CD4-positive, alpha-beta memory T cell (primary cell): Measurements from ENCODE around the gene SCYL2. TPM values are rescaled to one million over a fixed set of nuclear protein-coding genes. Genes with fewer than 3 reads are reported as not detected.
"Not testable (repeated sequence)": the region's sequence is repeated elsewhere in the genome, so short reads cannot be mapped to it uniquely, and the experiment has no call there.

Experiments used
- CTCF ChIA-PET: fragments of 350-600 bp; sonication (Branson Sonifier 250); formaldehyde crosslinking; loops from one replicate; lab custom pipeline; 2021; ENCODE audit warnings: inconsistent platforms; ENCODE audit not compliant: partially characterized antibody; lab: Charles Lee
- POLR2A ChIA-PET: fragments of 350-600 bp; sonication (Branson Sonifier 250); formaldehyde crosslinking; loops from one replicate; lab custom pipeline; 2021; ENCODE audit not compliant: partially characterized antibody; lab: Charles Lee
- DNase-seq, 5 donors: peaks; one replicate each; pipeline versions ENCODE4 v3.0.0 to v3.0.0-alpha.2; 2020 to 2022; ENCODE audit warnings: mixed read lengths in 1 of 5
- H3K27ac ChIP-seq: one replicate; pipeline ENCODE4 v1.7.0; 2013; ENCODE audit warnings: low read depth, low read length
- H3K27me3 ChIP-seq: 2 replicates; pipeline ENCODE4 v1.7.0; 2013; ENCODE audit warnings: mild to moderate bottlenecking, low read length, moderate library complexity; ENCODE audit not compliant: insufficient read depth
- H3K36me3 ChIP-seq: 2 replicates; pipeline ENCODE4 v1.7.0; 2013; ENCODE audit warnings: mild to moderate bottlenecking, low read length, moderate library complexity; ENCODE audit not compliant: insufficient read depth
- H3K4me1 ChIP-seq: 2 replicates; pipeline ENCODE4 v1.7.0; 2013; ENCODE audit warnings: mild to moderate bottlenecking, low read length, moderate library complexity; ENCODE audit not compliant: insufficient read depth
- H3K4me3 ChIP-seq, 2 donors: one replicate each; pipeline ENCODE4 v1.7.0; 2013; ENCODE audit warnings: low read length in 2 of 2, mild to moderate bottlenecking in 1 of 2
- H3K9me3 ChIP-seq, 2 donors: one replicate each; pipeline ENCODE4 v1.7.0; 2013; ENCODE audit warnings: low read length in 2 of 2, control low read depth in 1 of 2; ENCODE audit not compliant: control insufficient read depth in 1 of 2
- H3K27ac Mint-ChIP-seq, 7 donors: one replicate each; pipeline ENCODE4 v1.8.0; 2020 to 2021; ENCODE audit warnings: mixed read lengths in 7 of 7, mild to moderate bottlenecking in 6 of 7, inconsistent platforms in 3 of 7, moderate library complexity in 3 of 7
- H3K27me3 Mint-ChIP-seq, 2 donors: one replicate each; pipeline ENCODE4 v1.8.0; 2020 to 2021; ENCODE audit warnings: mixed read lengths in 2 of 2
- H3K36me3 Mint-ChIP-seq, 2 donors: one replicate each; pipeline ENCODE4 v1.8.0; 2020 to 2021; ENCODE audit warnings: mixed read lengths in 2 of 2, inconsistent platforms in 1 of 2, mild to moderate bottlenecking in 1 of 2
- H3K4me1 Mint-ChIP-seq, 4 donors: one replicate each; pipeline ENCODE4 v1.8.0; 2020 to 2021; ENCODE audit warnings: mixed read lengths in 4 of 4, mild to moderate bottlenecking in 1 of 4
- H3K4me3 Mint-ChIP-seq, 8 donors: one replicate each; pipeline ENCODE4 v1.8.0; 2020 to 2021; ENCODE audit warnings: mixed read lengths in 8 of 8, mild to moderate bottlenecking in 7 of 8, moderate library complexity in 6 of 8, inconsistent platforms in 3 of 8
- H3K9me3 Mint-ChIP-seq, 8 donors: one replicate each; pipeline ENCODE4 v1.8.0; 2020 to 2021; ENCODE audit warnings: mixed read lengths in 8 of 8, mild to moderate bottlenecking in 5 of 8, inconsistent platforms in 3 of 8, moderate library complexity in 1 of 8
- intact Hi-C: fragments of 100-400 bp; cut with micrococcal nuclease; formaldehyde crosslinking; loops from one replicate; pipeline ENCODE4 v1.15.1; 2023
- polyA plus RNA-seq, 2 donors: library from polyadenylated mRNA; unstranded; fragments of 300-500 nt; fragmentation: Illumina TruSeq; gene quantifications; one replicate each; pipeline ENCODE4 v1.2.3, GENCODE V29; 2021
- total RNA-seq, 2 experiments: library from RNA; stranded (reverse); gene quantifications; one replicate each; pipeline ENCODE4 v1.2.3, GENCODE V29; 2021

The SCYL2 gene
- total and polyA plus RNA-seq, 4 experiments from 2014 or later = 19.2 to 52.5 (median 33.6) TPM

DNA sequence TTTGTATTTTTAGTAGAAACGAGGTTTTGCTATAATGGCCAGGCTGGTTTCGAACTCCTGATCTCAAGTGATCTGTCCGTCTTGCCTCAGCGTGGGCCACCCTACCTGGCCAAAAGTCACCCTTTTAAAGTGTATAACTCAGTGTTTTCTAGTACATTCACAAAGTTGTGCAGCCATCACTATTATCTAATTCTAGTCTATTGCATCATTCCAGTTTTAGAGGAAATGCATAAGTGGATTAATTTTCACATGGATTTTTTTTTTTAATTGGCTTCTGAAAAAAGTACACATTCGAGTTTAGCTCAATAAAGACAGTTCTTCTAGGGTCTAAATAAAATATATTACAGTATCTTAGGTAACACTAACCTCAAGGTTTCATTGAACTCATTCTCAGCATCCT is 3.8 kb upstream of the SCYL2 start:
- DNase-seq = no peak
- Histone ChIP-seq H3K4me3 (no peak overlapping the region), H3K36me3 (no peaks in the 10 kb centered on the region), H3K9me3 (no peaks in the 10 kb centered on the region), H3K27me3 (no peaks in the 10 kb centered on the region), H3K27ac (no peak overlapping the region), H3K4me1 (peaks cover 10% of the 10 kb centered on the region)
- ChIA-PET POLR2A (no interaction called here), CTCF (no interaction called here)
- peaks cover 2 to 18% (median 9%) of the 10 kb centered on the region in 4 donors for H3K4me1 Mint-ChIP-seq
- H3K36me3 Mint-ChIP-seq = peaks cover 0 to 9% of the 10 kb centered on the region in 2 donors
- no peak overlapping the region for H3K27ac Mint-ChIP-seq
- H3K27me3 Mint-ChIP-seq = no peaks in the 10 kb centered on the region
- no peak overlapping the region for H3K4me3 Mint-ChIP-seq
- intact Hi-C loops = loop anchor here (10.0 kb wide), 1 partner anchor 1432 kb away; the partner anchor contains the start of gene CHPT1
- peaks cover 0 to 2% (median 0%) of the 10 kb centered on the region in 8 donors for H3K9me3 Mint-ChIP-seq

DNA sequence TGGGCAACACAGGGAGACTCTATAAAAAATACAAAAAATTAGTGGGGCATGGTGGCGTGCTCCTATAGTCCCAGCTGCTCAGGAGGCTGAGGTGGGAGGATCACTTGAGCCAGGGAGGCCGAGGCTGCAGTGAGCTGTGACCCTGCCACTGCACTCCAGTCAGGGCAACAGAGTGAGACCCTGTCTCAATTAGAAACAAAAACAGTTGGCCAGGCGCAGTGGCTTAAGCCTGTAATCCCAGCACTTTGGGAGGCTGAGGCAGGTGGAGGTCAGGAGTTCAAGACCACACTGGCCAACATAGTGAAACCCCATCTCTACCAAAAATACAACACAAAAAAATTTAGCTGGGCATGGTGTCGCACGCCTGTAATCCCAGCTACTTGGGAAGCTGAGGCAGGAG is 1.9 kb upstream of the SCYL2 start:
- intact Hi-C loops = loop anchor here (5.0 to 10.0 kb wide), 3 partner anchors 1430 to 1748 kb away; partner anchors contain the start of genes CHPT1, SLC25A3 and TMPO
- H3K4me1 ChIP-seq = peaks cover 30% of the 10 kb centered on the region
- POLR2A ChIA-PET = interaction anchor here (3.7 kb wide), 1 partner anchor 64 kb away, joined by 63 read pairs; the partner anchor contains the start of gene ACTR6
- H3K27me3 Mint-ChIP-seq, H3K27me3 ChIP-seq, CTCF ChIA-PET, H3K9me3 Mint-ChIP-seq, H3K4me3 ChIP-seq, H3K27ac Mint-ChIP-seq, H3K27ac ChIP-seq, H3K36me3 ChIP-seq, H3K36me3 Mint-ChIP-seq, H3K9me3 ChIP-seq, H3K4me3 Mint-ChIP-seq, DNase-seq: not testable (repeated sequence)
- peaks cover 15 to 33% (median 23%) of the 10 kb centered on the region in 4 donors for H3K4me1 Mint-ChIP-seq

DNA sequence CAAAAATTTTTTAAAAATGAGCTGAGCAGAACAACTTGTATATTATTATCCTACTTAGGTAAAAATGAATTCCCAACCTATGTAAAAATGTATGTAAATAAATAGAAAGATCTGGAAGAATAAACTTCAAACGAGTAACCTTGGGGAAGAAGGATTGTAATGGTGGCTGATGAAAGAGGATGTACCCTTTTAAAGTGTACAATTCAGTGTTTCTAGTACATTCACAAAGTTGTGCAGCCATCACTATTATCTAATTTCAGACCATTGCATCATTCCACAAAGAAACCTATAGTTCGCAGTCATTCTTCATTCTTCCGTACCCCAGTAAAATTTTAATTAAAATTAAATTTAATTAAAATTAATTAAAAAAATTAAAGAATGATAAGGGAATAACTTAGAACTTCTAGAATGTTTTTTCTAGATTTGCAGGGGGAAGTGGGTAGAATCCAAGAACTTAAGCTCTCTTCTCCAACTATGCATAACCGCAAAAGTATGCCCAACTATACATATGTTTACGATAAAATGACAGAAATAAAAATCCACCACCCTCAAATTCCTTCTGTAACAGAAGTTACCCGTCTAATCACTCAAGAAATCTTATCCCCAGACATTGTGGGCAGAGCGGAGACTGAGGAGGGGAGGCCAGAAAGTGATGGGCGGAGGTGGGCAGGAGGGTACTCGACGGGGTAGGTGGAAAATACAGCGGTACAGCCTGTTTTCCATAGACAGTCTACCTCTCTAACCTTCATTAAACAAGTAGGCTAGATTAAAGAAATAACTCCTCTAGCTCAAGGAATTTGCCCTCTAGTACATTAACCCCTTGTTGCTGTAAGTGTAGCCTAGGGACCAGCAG is 1.0 kb upstream of the SCYL2 start:
- Mint-ChIP-seq H3K36me3 (peaks cover 0 to 9% of the 10 kb centered on the region in 2 donors), H3K27me3 (no peaks in the 10 kb centered on the region), H3K4me3 (peak overlapping the region; percentile 97 to 100 (median 99)), H3K27ac (peak overlapping the region in 6 of 7 donors; percentile 95 to 100 (median 99)), H3K9me3 (no peaks in the 10 kb centered on the region), H3K4me1 (peaks cover 17 to 37% (median 27%) of the 10 kb centered on the region in 4 donors)
- CTCF ChIA-PET = interaction anchor here (0.6 to 3.1 kb wide), 4 partner anchors 11 to 65 kb away, joined by 3 to 11 read pairs (median 3); partner anchors contain the start of gene ACTR6
- peak in 1 of 5 donors; percentile 36 for DNase-seq
- Histone ChIP-seq H3K27ac (peak overlapping the region; percentile 95), H3K9me3 (no peaks in the 10 kb centered on the region), H3K36me3 (no peaks in the 10 kb centered on the region), H3K4me1 (peaks cover 36% of the 10 kb centered on the region), H3K27me3 (no peaks in the 10 kb centered on the region), H3K4me3 (peak overlapping the region; percentile 26 to 90)
- intact Hi-C loops = loop anchor here (2.0 to 10.0 kb wide), 4 partner anchors 1015 to 1749 kb away; partner anchors contain the start of genes CHPT1, SLC25A3, TMPO and UTP20
- POLR2A ChIA-PET = interaction anchor here (0.5 to 3.7 kb wide), 4 partner anchors 61 to 1565 kb away, joined by 3 to 63 read pairs (median 4); partner anchors contain the start of genes ACTR6 and GNPTAB

DNA sequence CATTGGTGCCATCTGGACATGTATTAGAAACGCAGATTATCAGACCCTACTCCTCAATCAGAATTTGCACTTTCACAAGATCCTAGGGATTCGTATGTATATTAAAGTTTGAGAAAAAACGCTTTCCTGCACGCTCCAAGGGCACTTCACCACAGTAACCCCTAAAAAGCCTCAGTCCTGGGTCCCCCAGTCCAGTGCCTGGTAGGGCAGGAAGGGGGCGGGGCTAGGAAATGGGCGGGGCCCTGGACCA is 467 bp upstream of the SCYL2 start:
- peak in 1 of 5 donors; percentile 91 for DNase-seq
- Histone ChIP-seq H3K4me3 (peak overlapping the region; percentile 26 to 90), H3K4me1 (peaks cover 41% of the 10 kb centered on the region), H3K27me3 (no peaks in the 10 kb centered on the region), H3K9me3 (no peaks in the 10 kb centered on the region), H3K36me3 (no peaks in the 10 kb centered on the region), H3K27ac (peak overlapping the region; percentile 95)
- ChIA-PET POLR2A (interaction anchor here (0.8 to 3.7 kb wide), 5 partner anchors 32 to 1564 kb away, joined by 3 to 63 read pairs (median 4); partner anchors contain the start of genes ACTR6, ARL1 and GNPTAB), CTCF (interaction anchor here (0.7 to 3.1 kb wide), 4 partner anchors 10 to 74 kb away, joined by 3 to 11 read pairs (median 3); partner anchors contain the start of gene ACTR6)
- peaks cover 0 to 9% of the 10 kb centered on the region in 2 donors for H3K36me3 Mint-ChIP-seq
- H3K9me3 Mint-ChIP-seq = no peaks in the 10 kb centered on the region
- intact Hi-C loops = loop anchor here (2.0 to 10.0 kb wide), 4 partner anchors 1014 to 1749 kb away; partner anchors contain the start of genes CHPT1, SLC25A3, TMPO and UTP20
- H3K27ac Mint-ChIP-seq = peak overlapping the region; percentile 95 to 100 (median 99)
- no peaks in the 10 kb centered on the region for H3K27me3 Mint-ChIP-seq
- peaks cover 19 to 39% (median 28%) of the 10 kb centered on the region in 4 donors for H3K4me1 Mint-ChIP-seq
- peak overlapping the region; percentile 97 to 100 (median 99) for H3K4me3 Mint-ChIP-seq

DNA sequence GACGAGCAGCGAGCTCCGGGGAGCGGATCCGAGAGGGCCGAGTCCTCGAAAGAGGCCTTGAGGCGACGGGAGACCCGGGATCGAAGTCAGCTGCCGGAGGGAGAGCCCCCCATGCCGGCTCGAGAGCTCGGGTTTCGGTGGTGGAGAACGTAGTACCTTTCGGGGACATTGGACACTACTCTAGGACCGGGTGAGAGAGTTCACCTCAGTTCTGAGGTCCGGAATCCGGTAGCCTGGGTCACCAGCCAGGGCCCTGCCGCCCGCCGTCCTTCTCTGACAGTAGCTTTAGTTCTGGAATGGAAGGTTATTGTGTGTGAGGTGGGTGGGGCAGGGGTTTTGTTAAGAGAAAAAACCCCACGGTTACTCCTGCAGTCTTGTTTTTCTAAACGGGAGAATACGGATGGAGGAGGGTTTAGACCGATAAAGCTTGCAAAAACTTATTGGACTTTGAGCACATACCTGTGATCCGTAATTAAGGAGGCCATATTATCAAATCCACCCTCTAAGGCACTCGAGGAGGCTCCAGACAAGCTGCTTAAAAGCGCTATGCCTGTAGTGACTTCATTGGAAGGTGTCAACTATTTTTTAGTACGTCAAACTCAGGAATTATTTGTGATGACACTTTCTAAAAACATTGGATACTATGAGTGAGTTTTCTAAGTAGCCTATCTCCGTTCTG is 765 bp downstream of the SCYL2 start:
- no peaks in the 10 kb centered on the region for H3K9me3 Mint-ChIP-seq
- DNase-seq = peak in 4 of 5 donors; percentile 32 to 58 (median 38)
- no peaks in the 10 kb centered on the region for H3K36me3 ChIP-seq
- peak overlapping the region; percentile 97 to 100 (median 99) for H3K4me3 Mint-ChIP-seq
- H3K27me3 Mint-ChIP-seq = no peaks in the 10 kb centered on the region
- H3K27ac Mint-ChIP-seq = peak overlapping the region; percentile 89 to 98 (median 93)
- peak overlapping the region; percentile 26 to 90 for H3K4me3 ChIP-seq
- CTCF ChIA-PET = interaction anchor here (0.7 to 3.1 kb wide), 5 partner anchors 15 to 137 kb away, joined by 3 to 11 read pairs (median 3); partner anchors contain the start of gene ACTR6
- H3K4me1 Mint-ChIP-seq = peaks cover 21 to 50% (median 34%) of the 10 kb centered on the region in 4 donors
- POLR2A ChIA-PET = interaction anchor here (0.7 to 3.7 kb wide), 6 partner anchors 16 to 1674 kb away, joined by 3 to 63 read pairs (median 4); partner anchors contain the start of genes ACTR6, ARL1 and SLC25A3
- no peaks in the 10 kb centered on the region for H3K27me3 ChIP-seq
- no peaks in the 10 kb centered on the region for H3K9me3 ChIP-seq
- intact Hi-C loops = loop anchor here (1.0 to 10.0 kb wide), 6 partner anchors 67 to 1750 kb away; partner anchors contain the start of genes ACTR6, BLTP3B, CHPT1 and SLC25A3
- peaks cover 49% of the 10 kb centered on the region for H3K4me1 ChIP-seq
- peak overlapping the region; percentile 95 for H3K27ac ChIP-seq
- H3K36me3 Mint-ChIP-seq = peaks cover 0 to 9% of the 10 kb centered on the region in 2 donors

DNA sequence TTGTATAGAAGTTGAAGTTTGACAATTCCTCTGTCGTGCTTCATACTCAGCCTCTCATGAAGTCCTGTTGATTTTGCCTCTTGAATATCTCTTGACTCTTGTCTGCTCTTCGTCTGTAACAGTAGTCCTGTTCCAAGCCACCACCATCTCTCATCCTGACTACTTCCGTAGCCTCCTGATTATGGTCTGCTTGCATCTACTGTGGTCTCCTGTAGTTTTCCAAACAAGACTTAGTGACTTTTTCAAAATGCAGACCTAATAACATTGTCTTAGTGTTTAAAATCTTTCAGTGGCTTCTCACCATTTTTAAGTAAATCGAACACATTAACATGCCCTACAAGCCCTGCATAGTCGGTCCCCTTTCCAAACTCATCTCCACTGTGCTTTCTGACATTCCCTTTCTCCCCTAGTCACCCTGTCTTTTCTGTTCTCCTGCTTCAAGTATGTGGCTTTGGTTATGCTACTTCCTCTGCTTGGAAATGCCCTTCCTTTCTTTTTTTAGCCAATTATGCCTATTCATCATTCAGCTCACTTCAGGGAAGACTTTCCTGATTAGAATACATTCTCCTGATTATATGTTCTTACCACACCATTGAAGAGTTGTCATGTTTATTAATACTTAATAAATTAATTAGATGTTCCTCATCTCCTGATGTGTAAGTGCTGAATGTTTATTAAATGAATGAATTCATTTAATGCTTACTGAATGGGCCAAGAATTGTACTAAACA is 2.0 kb downstream of the SCYL2 start:
- Histone ChIP-seq H3K36me3 (no peaks in the 10 kb centered on the region), H3K27me3 (no peaks in the 10 kb centered on the region), H3K4me3 (no peak overlapping the region), H3K27ac (peak overlapping the region; percentile 95), H3K4me1 (peaks cover 62% of the 10 kb centered on the region), H3K9me3 (no peaks in the 10 kb centered on the region)
- no peak for DNase-seq
- H3K27ac Mint-ChIP-seq = peak overlapping the region in 6 of 7 donors; percentile 19 to 95 (median 37)
- H3K4me1 Mint-ChIP-seq = peaks cover 31 to 62% (median 44%) of the 10 kb centered on the region in 4 donors
- H3K4me3 Mint-ChIP-seq = peak overlapping the region; percentile 59 to 99 (median 98)
- ChIA-PET CTCF (interaction anchor here (0.9 to 1.6 kb wide), 2 partner anchors 34 to 136 kb away, joined by 3 to 4 read pairs; no protein-coding TSS in a partner anchor), POLR2A (interaction anchor here (3.7 kb wide), 1 partner anchor 68 kb away, joined by 63 read pairs; the partner anchor contains the start of gene ACTR6)
- intact Hi-C loops = loop anchor here (5.0 to 10.0 kb wide), 3 partner anchors 1426 to 1752 kb away; partner anchors contain the start of genes CHPT1, SLC25A3 and TMPO
- H3K9me3 Mint-ChIP-seq = no peaks in the 10 kb centered on the region
- H3K27me3 Mint-ChIP-seq = no peaks in the 10 kb centered on the region
- peaks cover 0 to 9% of the 10 kb centered on the region in 2 donors for H3K36me3 Mint-ChIP-seq
